HG02870 (cell line): ENCODE results near the gene COLGALT1.
"Not testable (repeated sequence)": the region's sequence is repeated elsewhere in the genome, so short reads cannot be mapped to it uniquely, and the experiment has no call there.

Experiments used
- ATAC-seq: cut with Tn5 transposase; IDR thresholded peaks from one replicate; pipeline ENCODE4 v1.9.1; 2021; ENCODE audit warnings: mild to moderate bottlenecking, moderate library complexity; ENCODE audit not compliant: unreplicated experiment

The COLGALT1 gene

GRCh38 chr19:17555480-17555928, at the start of gene COLGALT1:
Gene COLGALT1 (plus strand): TSS chr19:17555649. CDS start chr19:17555714, 65 bp downstream.
- ATAC-seq, result peak; percentile 86

GRCh38 chr19:17506745-17507144, 48.7 kb upstream of the COLGALT1 start:
- no peak for ATAC-seq

GRCh38 chr19:17508558-17508933, 46.9 kb upstream of the COLGALT1 start:
- ATAC-seq, result not testable (repeated sequence)

- ATAC-seq, result no peak
These were observed 45.0 kb upstream of the COLGALT1 start for GRCh38 chr19:17510220-17510993.

- ATAC-seq, result peak; percentile 64
These were observed 43.5 kb upstream of the COLGALT1 start for GRCh38 chr19:17511724-17512573.

- ATAC-seq, result no peak
These were observed 42.9 kb upstream of the COLGALT1 start for GRCh38 chr19:17512574-17512939.

- ATAC-seq, result no peak
These were observed 39.9 kb upstream of the COLGALT1 start for GRCh38 chr19:17515408-17516149.

- ATAC-seq, result no peak
These were observed 37.6 kb upstream of the COLGALT1 start for GRCh38 chr19:17517898-17518297.

GRCh38 chr19:17518654-17519053, 36.8 kb upstream of the COLGALT1 start:
- not testable (repeated sequence) for ATAC-seq

GRCh38 chr19:17519967-17520366, 35.5 kb upstream of the COLGALT1 start:
- no peak for ATAC-seq

GRCh38 chr19:17520865-17521264, 34.6 kb upstream of the COLGALT1 start:
- ATAC-seq, result no peak

GRCh38 chr19:17522988-17523872, 32.2 kb upstream of the COLGALT1 start:
- ATAC-seq, result peak; percentile 72

GRCh38 chr19:17524651-17525050, 30.8 kb upstream of the COLGALT1 start:
- ATAC-seq, result no peak

- ATAC-seq, result no peak
These were observed 30.3 kb upstream of the COLGALT1 start for GRCh38 chr19:17525141-17525540.

GRCh38 chr19:17526922-17527321, 28.5 kb upstream of the COLGALT1 start:
- ATAC-seq, result peak; percentile 36

- no peak for ATAC-seq
These were observed 28.1 kb upstream of the COLGALT1 start for GRCh38 chr19:17527326-17527725.

- no peak for ATAC-seq
These were observed 26.8 kb upstream of the COLGALT1 start for GRCh38 chr19:17528610-17529009.

GRCh38 chr19:17529239-17530158, 25.9 kb upstream of the COLGALT1 start:
- ATAC-seq, result no peak

- ATAC-seq, result no peak
These were observed 24.9 kb upstream of the COLGALT1 start for GRCh38 chr19:17530586-17530985.
